Esophagus muscularis mucosa (tissue), 4 donors: ENCODE data around the gene GSE1. TPM values are rescaled to one million over a fixed set of nuclear protein-coding genes. Genes with fewer than 3 reads are reported as not detected.
A peak's percentile ranks its signal among the peaks of the same experiment; 100 is the strongest.

ENCODE experiments used
- DNase-seq: peaks from one replicate; pipeline ENCODE4 v3.0.0-alpha.2; 2017; ENCODE audit errors: extremely low spot score
- H3K27ac ChIP-seq, 4 donors: fragments of 200-600 bp; sonication (generic); replicated peaks in 1 of 4; 1 replicate in 3 of 4; 2 replicates in 1 of 4; pipeline ENCODE4 v1.5.1; 2016 to 2019; ENCODE audit warnings: mild to moderate bottlenecking in 1 of 4
- H3K27me3 ChIP-seq, 4 donors: fragments of 200-600 bp; sonication (generic); one replicate each; pipeline versions ENCODE4 v1.5.1 to v1.6.0; 2016 to 2019
- H3K36me3 ChIP-seq, 4 donors: fragments of 200-600 bp; sonication (generic); one replicate each; pipeline ENCODE4 v1.5.1; 2016 to 2019
- H3K4me1 ChIP-seq, 4 donors: fragments of 200-600 bp; sonication (generic); one replicate each; pipeline ENCODE4 v1.5.1; 2016 to 2019
- H3K4me3 ChIP-seq, 4 donors: fragments of 200-600 bp; sonication (generic); 1 replicate in 2 of 4; 2 replicates in 2 of 4; pipeline ENCODE4 v1.5.1; 2016 to 2019; ENCODE audit warnings: mild to moderate bottlenecking in 4 of 4, moderate library complexity in 1 of 4
- H3K9me3 ChIP-seq, 4 donors: fragments of 200-600 bp; sonication (generic); 1 replicate in 3 of 4; 2 replicates in 1 of 4; pipeline ENCODE4 v1.5.1; 2016 to 2019
- EP300 ChIP-seq: sonication (generic); formaldehyde crosslinking; IDR thresholded peaks from one replicate; pipeline ENCODE4 v1.6.1; 2017; ENCODE audit warnings: antibody characterized with exemption
- POLR2A ChIP-seq: fragments of 450-650 bp; IDR thresholded peaks from one replicate; pipeline ENCODE4 v1.6.1; 2017; ENCODE audit warnings: antibody characterized with exemption, moderate library complexity, mild to moderate bottlenecking, low read depth
- POLR2AphosphoS5 ChIP-seq, 2 donors: sonication (generic); formaldehyde crosslinking; IDR thresholded peaks; one replicate each; pipeline ENCODE4 v1.6.1; 2017; ENCODE audit warnings: antibody characterized with exemption in 2 of 2
- WGBS: methylation state at CpG from one replicate; pipeline ENCODE4 v1.1.5; 2018; 5-methylcytosine and 5-hydroxymethylcytosine counted together
- intact Hi-C: fragments of 100-400 bp; cut with DNase I; formaldehyde crosslinking; loops from one replicate; pipeline ENCODE4 v1.15.1; 2023
- total RNA-seq, 4 donors: library from RNA; depleted of rRNA; stranded (reverse); fragments of >200 nt; gene quantifications; one replicate each; pipeline versions ENCODE4 v1.1.0 to v1.2.1, GENCODE V29; 2016
- TF ChIP-seq, protein P1 (sequence below), 3 experiments: fragments of 200-600 bp in 2 of 3; fragments of 450-650 bp in 1 of 3; sonication (generic) in 2 of 3; IDR thresholded peaks; one replicate each; pipeline ENCODE4 v1.5.1; 2017 to 2019; ENCODE audit warnings: antibody characterized with exemption in 3 of 3, mild to moderate bottlenecking in 2 of 3, moderate library complexity in 1 of 3

GSE1 gene
- total RNA-seq, 4 donors from 2014 or later = 45.4 to 79.4 (median 49.5) TPM

DNA sequence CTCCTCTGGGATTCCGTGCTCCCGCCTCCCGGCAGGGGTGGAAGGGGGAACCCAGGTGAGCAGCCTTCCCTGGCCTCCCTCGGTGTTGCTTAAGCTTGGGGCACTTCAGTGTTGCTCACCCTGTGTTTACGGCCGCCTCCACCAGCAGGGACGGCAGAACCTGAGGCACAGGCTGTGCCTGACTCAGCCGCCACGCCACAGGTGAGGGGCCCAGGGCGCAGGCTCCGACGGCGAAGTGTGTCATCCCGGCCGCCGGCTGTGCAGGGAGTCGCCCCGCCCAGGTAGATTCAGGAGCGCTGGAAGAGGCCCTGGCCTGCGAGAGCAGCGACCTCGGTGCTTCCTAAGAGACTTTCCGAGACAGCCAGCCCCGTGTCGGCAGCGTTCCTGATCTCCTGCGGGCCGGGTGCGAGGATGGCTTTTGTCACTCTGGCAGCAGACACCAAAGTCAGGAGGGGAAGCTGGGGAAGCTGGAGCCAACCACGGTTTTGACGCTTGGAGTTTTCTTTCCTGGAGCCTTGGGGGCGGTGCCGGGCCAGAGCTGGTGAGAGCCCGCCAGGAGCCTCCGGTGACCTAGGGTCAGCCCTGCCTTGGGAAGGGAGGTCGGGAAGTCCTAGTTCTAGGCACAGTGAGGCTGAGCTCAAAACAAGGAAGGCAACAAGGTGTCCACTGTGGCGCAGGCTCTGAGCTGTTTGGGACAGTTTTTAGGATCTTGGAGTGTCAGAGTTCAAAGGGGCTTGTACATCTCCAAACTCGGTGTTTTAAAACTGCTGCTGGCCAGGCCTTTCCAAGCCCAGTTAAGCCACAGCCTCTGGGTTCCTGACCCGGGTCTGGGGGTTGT, 2.1 kb downstream of the GSE1 start:
- peak overlapping the region in 2 of 4 donors; percentile 71 to 94 for H3K4me3 ChIP-seq
- peaks cover 58 to 71% (median 70%) of the 10 kb centered on the region in 4 donors for H3K4me1 ChIP-seq
- TF ChIP-seq, protein P1, sequence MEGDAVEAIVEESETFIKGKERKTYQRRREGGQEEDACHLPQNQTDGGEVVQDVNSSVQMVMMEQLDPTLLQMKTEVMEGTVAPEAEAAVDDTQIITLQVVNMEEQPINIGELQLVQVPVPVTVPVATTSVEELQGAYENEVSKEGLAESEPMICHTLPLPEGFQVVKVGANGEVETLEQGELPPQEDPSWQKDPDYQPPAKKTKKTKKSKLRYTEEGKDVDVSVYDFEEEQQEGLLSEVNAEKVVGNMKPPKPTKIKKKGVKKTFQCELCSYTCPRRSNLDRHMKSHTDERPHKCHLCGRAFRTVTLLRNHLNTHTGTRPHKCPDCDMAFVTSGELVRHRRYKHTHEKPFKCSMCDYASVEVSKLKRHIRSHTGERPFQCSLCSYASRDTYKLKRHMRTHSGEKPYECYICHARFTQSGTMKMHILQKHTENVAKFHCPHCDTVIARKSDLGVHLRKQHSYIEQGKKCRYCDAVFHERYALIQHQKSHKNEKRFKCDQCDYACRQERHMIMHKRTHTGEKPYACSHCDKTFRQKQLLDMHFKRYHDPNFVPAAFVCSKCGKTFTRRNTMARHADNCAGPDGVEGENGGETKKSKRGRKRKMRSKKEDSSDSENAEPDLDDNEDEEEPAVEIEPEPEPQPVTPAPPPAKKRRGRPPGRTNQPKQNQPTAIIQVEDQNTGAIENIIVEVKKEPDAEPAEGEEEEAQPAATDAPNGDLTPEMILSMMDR (IDR thresholded peaks at IDR 0.05) = no peak
- no peak for TF ChIP-seq EP300
- no peak for TF ChIP-seq POLR2AphosphoS5 (IDR thresholded peaks at IDR 0.05)
- TF ChIP-seq POLR2A = no peak
- H3K36me3 ChIP-seq = no peaks in the 10 kb centered on the region
- H3K9me3 ChIP-seq = no peaks in the 10 kb centered on the region
- no peaks in the 10 kb centered on the region for H3K27me3 ChIP-seq
- WGBS = 81% methylated on average over 18 of the region's 39 CpGs
- no peak for DNase-seq
- intact Hi-C loops = loop anchor here (10.0 kb wide), 1 partner anchor 300 kb away; no protein-coding TSS in a partner anchor
- H3K27ac ChIP-seq = peak overlapping the region; percentile 87 to 92 (median 90)

DNA sequence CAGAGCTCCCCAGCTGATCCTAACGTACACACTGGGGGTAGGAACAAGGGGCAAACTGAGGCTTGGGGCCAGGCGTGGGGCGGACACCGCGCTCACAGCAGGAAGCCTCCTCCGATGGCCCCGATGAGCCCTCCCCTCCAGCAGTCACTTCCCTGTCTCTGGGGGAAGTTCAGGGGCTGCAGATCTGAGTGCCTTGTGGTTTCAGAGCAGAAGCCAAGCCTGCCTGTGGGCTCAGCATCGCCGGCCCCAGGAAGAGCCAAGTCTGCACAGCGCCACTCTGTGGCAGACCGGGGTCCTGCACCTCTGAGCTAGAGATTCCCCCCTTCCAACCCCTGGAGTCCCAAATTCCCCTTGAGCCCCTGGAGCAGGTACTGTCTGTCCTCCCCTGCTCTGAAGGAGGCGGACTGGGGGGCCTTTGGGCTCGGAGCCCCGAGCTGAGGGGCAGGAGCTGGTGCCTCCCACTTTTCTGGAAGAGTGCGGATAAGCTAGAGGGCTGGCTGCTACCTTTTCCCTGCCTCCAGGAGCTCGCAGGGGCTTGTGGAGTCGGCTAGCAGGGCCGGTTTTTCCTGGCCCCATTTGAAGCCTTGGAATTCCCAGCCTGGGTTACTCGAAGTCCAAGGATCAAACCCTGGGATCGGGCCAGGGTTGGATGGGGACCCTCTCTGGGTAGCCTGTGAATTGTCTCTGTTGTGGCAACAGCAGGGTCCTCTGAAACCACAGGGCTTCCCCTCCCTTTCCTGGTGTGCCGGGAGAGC, 2.9 kb downstream of the GSE1 start:
- H3K27ac ChIP-seq = peak overlapping the region; percentile 16 to 92 (median 88)
- peaks cover 0 to 7% (median 0%) of the 10 kb centered on the region in 4 donors for H3K36me3 ChIP-seq
- peak overlapping the region in 1 of 4 donors; percentile 6 for H3K4me3 ChIP-seq
- peak; percentile 94 for DNase-seq
- intact Hi-C loops = loop anchor here (10.0 kb wide), 1 partner anchor 301 kb away; no protein-coding TSS in a partner anchor
- no peaks in the 10 kb centered on the region for H3K9me3 ChIP-seq
- no peak for TF ChIP-seq POLR2A
- TF ChIP-seq POLR2AphosphoS5 (IDR thresholded peaks at IDR 0.05) = peak in 1 of 2 donors; percentile 25
- TF ChIP-seq, protein P1 (IDR thresholded peaks at IDR 0.05) = peak; percentile 72 to 85 (median 82)
- 37% methylated on average over 13 of the region's 21 CpGs for WGBS
- H3K27me3 ChIP-seq = no peaks in the 10 kb centered on the region
- peaks cover 51 to 63% (median 62%) of the 10 kb centered on the region in 4 donors for H3K4me1 ChIP-seq

- H3K27ac ChIP-seq = peak overlapping the region; percentile 9 to 92 (median 37)
- H3K9me3 ChIP-seq = no peaks in the 10 kb centered on the region
- H3K4me3 ChIP-seq = peak overlapping the region in 1 of 4 donors; percentile 6
- H3K36me3 ChIP-seq = peaks cover 0 to 7% (median 0%) of the 10 kb centered on the region in 4 donors
- H3K27me3 ChIP-seq = no peaks in the 10 kb centered on the region
- DNase-seq = no peak
- no peak for TF ChIP-seq EP300
- TF ChIP-seq, protein P1 (IDR thresholded peaks at IDR 0.05) = no peak
- no peak for TF ChIP-seq POLR2AphosphoS5 (IDR thresholded peaks at IDR 0.05)
- TF ChIP-seq POLR2A = no peak
- peaks cover 45 to 56% (median 54%) of the 10 kb centered on the region in 4 donors for H3K4me1 ChIP-seq
- WGBS = 56% methylated on average over 23 of the region's 28 CpGs
- intact Hi-C loops = loop anchor here (10.0 kb wide), 1 partner anchor 302 kb away; no protein-coding TSS in a partner anchor
Observed at GRCh38 chr16:85616607-85617321, 3.6 kb downstream of the GSE1 start.

- WGBS = 93% methylated on average over 7 of the region's 7 CpGs
- Histone ChIP-seq H3K36me3 (peaks cover 0 to 7% (median 0%) of the 10 kb centered on the region in 4 donors), H3K4me1 (peaks cover 35 to 44% (median 42%) of the 10 kb centered on the region in 4 donors), H3K27ac (no peak overlapping the region), H3K4me3 (no peak overlapping the region), H3K27me3 (no peaks in the 10 kb centered on the region), H3K9me3 (no peaks in the 10 kb centered on the region)
- intact Hi-C loops = loop anchor here (10.0 kb wide), 1 partner anchor 303 kb away; no protein-coding TSS in a partner anchor
- no peak for DNase-seq
- no peak for TF ChIP-seq POLR2AphosphoS5 (IDR thresholded peaks at IDR 0.05)
- TF ChIP-seq, protein P1 (IDR thresholded peaks at IDR 0.05) = no peak
- no peak for TF ChIP-seq POLR2A
- no peak for TF ChIP-seq EP300
Observed at GRCh38 chr16:85617948-85618347, 4.8 kb downstream of the GSE1 start.
